ENCODE measurements around the gene SYTL2.

Gene SYTL2

GRCh38 chr11:85806876-85807275, 4.1 kb downstream of the SYTL2 start:
- TF ChIP-seq, protein P1, sequence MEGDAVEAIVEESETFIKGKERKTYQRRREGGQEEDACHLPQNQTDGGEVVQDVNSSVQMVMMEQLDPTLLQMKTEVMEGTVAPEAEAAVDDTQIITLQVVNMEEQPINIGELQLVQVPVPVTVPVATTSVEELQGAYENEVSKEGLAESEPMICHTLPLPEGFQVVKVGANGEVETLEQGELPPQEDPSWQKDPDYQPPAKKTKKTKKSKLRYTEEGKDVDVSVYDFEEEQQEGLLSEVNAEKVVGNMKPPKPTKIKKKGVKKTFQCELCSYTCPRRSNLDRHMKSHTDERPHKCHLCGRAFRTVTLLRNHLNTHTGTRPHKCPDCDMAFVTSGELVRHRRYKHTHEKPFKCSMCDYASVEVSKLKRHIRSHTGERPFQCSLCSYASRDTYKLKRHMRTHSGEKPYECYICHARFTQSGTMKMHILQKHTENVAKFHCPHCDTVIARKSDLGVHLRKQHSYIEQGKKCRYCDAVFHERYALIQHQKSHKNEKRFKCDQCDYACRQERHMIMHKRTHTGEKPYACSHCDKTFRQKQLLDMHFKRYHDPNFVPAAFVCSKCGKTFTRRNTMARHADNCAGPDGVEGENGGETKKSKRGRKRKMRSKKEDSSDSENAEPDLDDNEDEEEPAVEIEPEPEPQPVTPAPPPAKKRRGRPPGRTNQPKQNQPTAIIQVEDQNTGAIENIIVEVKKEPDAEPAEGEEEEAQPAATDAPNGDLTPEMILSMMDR (conservative IDR thresholded peaks at IDR 0.05; ENCODE audit: low read depth) = no peak
- POLR2A ChIA-PET (ENCODE audit: low non-redundant PET) = no interaction called here
- DNase-seq (ENCODE audit: low spot score) = no peak
- peak overlapping the region; percentile 31; the same call in 1 of the 2 replicates for H3K27ac ChIP-seq
- CTCF ChIA-PET = interaction anchor here (0.9 kb wide), 1 partner anchor 106 kb away, joined by 3 read pairs; no protein-coding TSS in a partner anchor

- POLR2A ChIA-PET (ENCODE audit: low non-redundant PET) = no interaction called here
- no peak overlapping the region for H3K27ac ChIP-seq
These were observed 4.9 kb downstream of the SYTL2 start for GRCh38 chr11:85806016-85806415.

GRCh38 chr11:85805387-85805786, 5.6 kb downstream of the SYTL2 start:
- ChIA-PET CTCF (interaction anchor here (0.7 kb wide), 1 partner anchor 162 kb away, joined by 3 read pairs; no protein-coding TSS in a partner anchor), POLR2A (ENCODE audit: low non-redundant PET) (no interaction called here)
- H3K27ac ChIP-seq = no peak overlapping the region
- TF ChIP-seq, protein P1 (conservative IDR thresholded peaks at IDR 0.05; ENCODE audit: low read depth) = no peak
- no peak for DNase-seq (ENCODE audit: low spot score)

More at GRCh38 chr11:85806016-85806415, 4.9 kb downstream of the SYTL2 start:
- no peak for DNase-seq (ENCODE audit: low spot score)
- TF ChIP-seq, protein P1 (conservative IDR thresholded peaks at IDR 0.05; ENCODE audit: low read depth) = no peak
- CTCF ChIA-PET = interaction anchor here (0.9 kb wide), 1 partner anchor 105 kb away, joined by 3 read pairs; no protein-coding TSS in a partner anchor

DNA sequence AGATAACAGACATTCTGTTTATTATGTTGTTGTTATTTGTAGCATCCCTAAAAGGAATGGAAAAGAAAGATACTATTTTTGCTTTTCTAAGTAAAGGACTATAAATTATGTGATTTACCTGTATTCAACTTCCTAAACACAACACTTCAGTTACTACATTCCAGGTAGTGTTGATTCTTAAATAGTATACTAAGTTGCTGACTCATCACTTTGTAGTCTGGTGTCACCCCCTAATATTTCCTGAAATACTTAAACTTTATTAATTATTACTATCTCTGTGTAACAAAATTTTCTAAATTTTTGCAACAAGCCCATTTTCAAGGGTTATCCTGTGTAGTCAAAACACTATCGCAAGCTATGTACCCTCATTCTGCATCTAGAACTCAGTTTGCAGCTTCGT, 7.0 kb downstream of the SYTL2 start:
- POLR2A ChIA-PET (ENCODE audit: low non-redundant PET) = no interaction called here
- CTCF ChIA-PET = no interaction called here
- no peak overlapping the region for H3K27ac ChIP-seq
- no peak for DNase-seq (ENCODE audit: low spot score)
- TF ChIP-seq, protein P1 (conservative IDR thresholded peaks at IDR 0.05; ENCODE audit: low read depth) = no peak

GRCh38 chr11:85803303-85803702, 7.6 kb downstream of the SYTL2 start:
- ChIA-PET CTCF (no interaction called here), POLR2A (ENCODE audit: low non-redundant PET) (no interaction called here)
- TF ChIP-seq, protein P1 (conservative IDR thresholded peaks at IDR 0.05; ENCODE audit: low read depth) = no peak
- no peak overlapping the region for H3K27ac ChIP-seq
- DNase-seq (ENCODE audit: low spot score) = no peak

- H3K27ac ChIP-seq = no peak overlapping the region
- DNase-seq (ENCODE audit: low spot score) = no peak
- ChIA-PET CTCF (interaction anchor here (0.5 kb wide), 1 partner anchor 1966 kb away, joined by 4 read pairs; no protein-coding TSS in a partner anchor), POLR2A (ENCODE audit: low non-redundant PET) (no interaction called here)
- TF ChIP-seq, protein P1 (conservative IDR thresholded peaks at IDR 0.05; ENCODE audit: low read depth) = no peak
These were observed 9.4 kb downstream of the SYTL2 start for GRCh38 chr11:85801527-85801926.
